ENCODE results near the gene GPR183.
"Not testable (repeated sequence)": the region's sequence is repeated elsewhere in the genome, so short reads cannot be mapped to it uniquely, and the experiment has no call there.

Gene GPR183

DNA sequence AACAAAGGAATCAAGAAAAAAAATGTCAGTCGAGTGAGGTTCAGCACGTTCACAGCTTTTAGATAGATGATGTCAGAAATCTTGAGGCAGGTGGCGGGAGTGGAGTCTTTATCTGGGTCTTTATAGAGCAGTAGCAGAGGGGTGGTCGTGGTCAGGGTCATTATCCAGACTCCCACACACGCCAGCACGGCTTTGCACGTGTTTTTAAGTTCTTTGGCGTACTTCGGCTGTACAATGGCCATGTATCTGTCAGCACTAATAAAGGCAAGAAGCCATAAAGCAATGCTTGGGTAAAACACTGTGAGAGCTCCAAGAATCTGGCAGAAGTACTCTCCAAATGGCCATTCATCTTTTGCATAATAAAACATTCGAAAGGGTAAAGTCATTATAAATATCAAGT is 51.9 kb downstream of the GPR183 start:
- peak overlapping the region in 8 of 11 experiments; percentile 68 to 89 (median 84); a peak in 12 of 22 replicates for H3K9ac ChIP-seq
- H3K27me3 ChIP-seq, result no peaks in the 10 kb centered on the region
- no peak for TF ChIP-seq Cebpa-rat (IDR thresholded peaks at IDR 0.05)
- H3K36me3 ChIP-seq, result peaks cover 17 to 69% (median 57%) of the 10 kb centered on the region in 11 experiments
- H3K4me1 ChIP-seq, result peaks cover 48 to 83% (median 57%) of the 10 kb centered on the region in 10 experiments
- peak overlapping the region; percentile 69 to 97 (median 85) for H3K4me2 ChIP-seq
- H3K27ac ChIP-seq, result peak overlapping the region in 10 of 11 experiments; percentile 84 to 96 (median 90); a peak in 16 of 22 replicates
- peaks cover 0 to 11% (median 0%) of the 10 kb centered on the region in 11 experiments; a peak in 5 of 22 replicates for H3K9me3 ChIP-seq (replicated peaks in 1 of 11)
- H3K4me3 ChIP-seq, result peak overlapping the region in 7 of 10 experiments; percentile 51 to 77 (median 66); a peak in 12 of 20 replicates
- H4K20me1 ChIP-seq, result peaks cover 0 to 18% (median 0%) of the 10 kb centered on the region in 11 experiments; a peak in 2 of 22 replicates

DNA sequence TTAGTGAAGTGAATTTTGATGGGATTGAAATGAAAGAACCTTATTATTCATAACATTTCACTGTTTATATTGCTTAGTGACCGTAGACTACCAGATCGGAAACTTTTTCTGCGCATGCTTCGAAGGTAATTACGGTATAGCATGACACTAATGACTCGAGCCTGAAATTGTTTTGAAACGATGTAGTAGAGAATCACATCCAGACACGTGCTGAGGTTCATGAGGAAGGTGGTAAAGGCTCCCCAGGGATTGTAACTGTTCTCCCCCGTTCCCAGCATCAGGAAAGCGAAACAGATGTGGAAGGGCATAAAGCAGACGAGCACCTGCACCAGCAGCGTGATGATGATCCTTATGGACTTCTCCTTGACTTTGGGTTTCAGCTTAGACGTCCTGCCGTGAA is 52.4 kb downstream of the GPR183 start:
- Histone ChIP-seq H3K4me3 (peak overlapping the region in 7 of 10 experiments; percentile 51 to 77 (median 66); a peak in 9 of 20 replicates), H3K27me3 (no peaks in the 10 kb centered on the region), H3K4me1 (peaks cover 44 to 78% (median 52%) of the 10 kb centered on the region in 10 experiments), H3K4me2 (peak overlapping the region; percentile 69 to 97 (median 85)), H3K27ac (peak overlapping the region in 9 of 11 experiments; percentile 85 to 96 (median 91); a peak in 15 of 22 replicates), H4K20me1 (peaks cover 0 to 22% (median 0%) of the 10 kb centered on the region in 11 experiments; a peak in 2 of 22 replicates), H3K36me3 (peaks cover 17 to 69% (median 57%) of the 10 kb centered on the region in 11 experiments), H3K9me3 (replicated peaks in 1 of 11) (peaks cover 0 to 11% (median 0%) of the 10 kb centered on the region in 11 experiments; a peak in 5 of 22 replicates), H3K9ac (peak overlapping the region in 5 of 11 experiments; percentile 4 to 89 (median 85); a peak in 6 of 22 replicates)
- TF ChIP-seq Cebpa-rat (IDR thresholded peaks at IDR 0.05), result no peak

- H3K4me1 ChIP-seq, result peaks cover 25 to 50% (median 30%) of the 10 kb centered on the region in 10 experiments
- peak overlapping the region in 6 of 11 experiments; percentile 4 to 19 (median 8); a peak in 8 of 22 replicates for H3K27ac ChIP-seq
- H3K36me3 ChIP-seq, result peaks cover 41 to 91% (median 81%) of the 10 kb centered on the region in 11 experiments
- H3K9me3 ChIP-seq (replicated peaks in 1 of 11), result peaks cover 0 to 24% (median 16%) of the 10 kb centered on the region in 11 experiments; a peak in 18 of 22 replicates
- H3K4me3 ChIP-seq, result no peak overlapping the region
- H4K20me1 ChIP-seq, result peaks cover 0 to 23% (median 0%) of the 10 kb centered on the region in 11 experiments; a peak in 1 of 22 replicates
- no peaks in the 10 kb centered on the region for H3K27me3 ChIP-seq
- H3K9ac ChIP-seq, result no peak overlapping the region
- no peak for TF ChIP-seq Cebpa-rat (IDR thresholded peaks at IDR 0.05)
- peak overlapping the region in 6 of 11 experiments; percentile 7 to 54 (median 33); a peak in 10 of 22 replicates for H3K4me2 ChIP-seq
Observed at GRCh38 chr13:99251921-99252320, 55.3 kb downstream of the GPR183 start.

DNA sequence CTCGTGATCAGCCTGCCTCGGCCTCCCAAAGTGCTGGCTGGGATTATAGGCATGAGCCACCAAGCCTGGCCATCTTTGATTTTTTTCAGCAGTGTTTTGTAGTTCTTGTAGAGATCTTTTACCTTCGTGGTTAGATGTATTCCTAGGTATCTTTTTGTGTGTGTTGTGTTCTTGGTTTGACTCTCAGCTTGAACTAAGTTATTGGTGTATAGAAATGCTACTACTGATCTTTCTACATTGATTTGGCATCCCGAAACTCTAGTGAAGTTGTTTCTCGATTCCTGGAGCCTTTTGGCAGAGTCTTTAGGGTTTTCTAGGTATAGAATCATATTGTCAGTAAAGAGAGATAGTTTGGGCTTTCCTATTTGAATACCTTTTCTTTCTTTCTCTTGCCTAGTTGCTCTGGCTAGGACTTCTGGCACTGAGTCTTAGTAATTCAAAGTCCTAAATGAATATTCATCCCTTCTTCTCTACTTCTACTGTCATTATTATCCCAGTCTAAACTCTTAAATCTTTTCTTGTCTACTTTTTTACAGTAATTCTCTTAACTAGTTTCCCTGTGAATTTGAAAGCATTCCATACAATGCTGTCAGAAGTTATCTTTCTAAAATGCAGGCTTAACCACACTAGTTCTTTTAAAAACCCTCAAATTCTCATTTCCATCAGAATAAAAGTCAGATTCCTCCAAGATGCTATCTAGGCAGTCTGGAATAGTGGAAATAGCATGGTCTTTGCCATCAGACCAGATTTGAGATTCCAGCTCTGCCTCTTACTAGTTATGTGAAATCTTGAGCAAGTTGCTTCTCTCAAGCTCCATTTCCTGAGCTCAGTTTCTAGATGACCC is 56.0 kb downstream of the GPR183 start:
- Histone ChIP-seq H3K9me3 (replicated peaks in 1 of 11) (peaks cover 0 to 24% (median 16%) of the 10 kb centered on the region in 11 experiments; a peak in 18 of 22 replicates), H3K4me2 (peak overlapping the region in 6 of 11 experiments; percentile 7 to 54 (median 33); a peak in 9 of 22 replicates), H3K4me3 (no peak overlapping the region), H3K27me3 (no peaks in the 10 kb centered on the region), H3K9ac (no peak overlapping the region), H3K36me3 (peaks cover 48 to 98% (median 88%) of the 10 kb centered on the region in 11 experiments), H3K4me1 (peaks cover 19 to 43% (median 27%) of the 10 kb centered on the region in 10 experiments), H4K20me1 (peaks cover 0 to 23% (median 0%) of the 10 kb centered on the region in 11 experiments; a peak in 1 of 22 replicates), H3K27ac (peak overlapping the region in 6 of 11 experiments; percentile 4 to 19 (median 8); a peak in 6 of 22 replicates)
- no peak for TF ChIP-seq Cebpa-rat (IDR thresholded peaks at IDR 0.05)

DNA sequence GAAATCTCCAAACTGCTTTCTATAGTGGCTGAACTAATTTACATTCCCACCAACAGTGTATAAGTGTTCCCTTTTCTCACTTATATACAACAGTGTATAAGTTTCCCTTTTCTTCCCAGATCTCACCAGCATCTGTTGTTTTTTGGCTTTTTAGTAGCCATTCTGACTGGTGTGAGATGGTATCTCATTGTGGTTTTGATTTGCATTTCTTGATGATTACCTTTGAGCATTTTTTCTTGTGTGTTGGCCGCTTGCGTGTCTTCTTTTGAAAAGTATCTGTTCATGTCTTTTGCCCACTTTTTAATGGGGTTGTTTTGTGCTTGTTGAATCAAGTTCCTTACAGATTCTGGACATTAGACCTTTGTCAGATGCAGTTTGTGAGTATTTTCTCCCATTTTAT is 57.6 kb downstream of the GPR183 start:
- peaks cover 52 to 98% (median 91%) of the 10 kb centered on the region in 11 experiments for H3K36me3 ChIP-seq
- not testable (repeated sequence) for H3K9ac ChIP-seq

DNA sequence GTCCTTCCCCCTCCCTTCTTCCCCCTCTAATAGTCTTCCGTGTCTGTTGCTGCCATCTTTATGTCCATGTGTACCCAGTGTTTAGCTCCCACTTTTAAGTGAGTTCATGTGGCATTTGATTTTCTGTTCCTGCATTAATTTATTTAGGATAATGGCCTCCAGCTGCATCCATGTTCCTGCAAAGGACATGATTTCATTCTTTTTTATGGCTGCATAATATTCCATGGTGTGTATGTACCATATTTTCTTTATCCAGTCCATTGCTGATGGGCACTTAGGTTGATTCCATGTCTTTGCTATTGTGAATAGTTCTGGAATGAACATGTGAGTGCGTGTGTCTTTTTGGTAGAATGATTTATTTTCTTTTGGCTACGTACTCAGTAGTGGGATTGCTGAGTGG is 58.0 kb downstream of the GPR183 start:
- H3K27ac ChIP-seq, H3K4me3 ChIP-seq, H3K4me2 ChIP-seq, H3K9ac ChIP-seq, H3K27me3 ChIP-seq: not testable (repeated sequence)
- peaks cover 53 to 98% (median 90%) of the 10 kb centered on the region in 11 experiments for H3K36me3 ChIP-seq
- peaks cover 0 to 23% (median 0%) of the 10 kb centered on the region in 11 experiments; a peak in 1 of 22 replicates for H4K20me1 ChIP-seq
- H3K9me3 ChIP-seq (replicated peaks in 1 of 11), result peaks cover 0 to 16% (median 12%) of the 10 kb centered on the region in 11 experiments; a peak in 18 of 22 replicates
- H3K4me1 ChIP-seq, result peaks cover 0 to 23% (median 7%) of the 10 kb centered on the region in 10 experiments; a peak in 14 of 20 replicates

More for the DNA sequence above, 57.6 kb downstream of the GPR183 start:
- peaks cover 3 to 27% (median 12%) of the 10 kb centered on the region in 10 experiments; a peak in 18 of 20 replicates for H3K4me1 ChIP-seq
- H3K4me2 ChIP-seq, H3K4me3 ChIP-seq, H3K27me3 ChIP-seq, H3K27ac ChIP-seq: not testable (repeated sequence)
- H3K9me3 ChIP-seq (replicated peaks in 1 of 11), result peaks cover 0 to 18% (median 13%) of the 10 kb centered on the region in 11 experiments; a peak in 18 of 22 replicates
- peaks cover 0 to 23% (median 0%) of the 10 kb centered on the region in 11 experiments; a peak in 1 of 22 replicates for H4K20me1 ChIP-seq

DNA sequence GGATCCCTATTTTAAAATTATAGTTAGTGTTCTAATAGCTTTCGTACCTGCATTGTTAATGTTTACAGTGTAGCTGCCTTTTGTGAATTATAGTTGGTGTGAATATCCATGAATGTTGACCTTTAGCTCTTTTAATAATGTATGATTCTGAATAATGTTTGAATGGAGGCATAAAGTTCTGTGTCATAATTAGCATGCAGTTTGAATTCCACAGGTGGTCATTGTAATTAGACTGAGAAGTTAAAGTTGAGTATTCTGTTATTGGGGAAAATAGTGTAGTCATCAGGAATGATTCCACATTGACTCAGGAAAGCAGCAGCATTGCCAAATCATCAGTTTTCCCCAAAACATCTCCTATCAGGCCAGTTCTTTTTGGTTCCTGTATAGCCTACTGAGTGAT is 61.1 kb downstream of the GPR183 start:
- Histone ChIP-seq H3K36me3 (peaks cover 55 to 89% (median 77%) of the 10 kb centered on the region in 11 experiments), H3K9ac (no peak overlapping the region)
- TF ChIP-seq Cebpa-rat (IDR thresholded peaks at IDR 0.05), result no peak

More for the DNA sequence above, 61.1 kb downstream of the GPR183 start:
- Histone ChIP-seq H3K9me3 (replicated peaks in 1 of 11) (peaks cover 0 to 20% (median 16%) of the 10 kb centered on the region in 11 experiments; a peak in 18 of 22 replicates), H4K20me1 (peaks cover 0 to 10% (median 0%) of the 10 kb centered on the region in 11 experiments; a peak in 1 of 22 replicates), H3K4me2 (no peak overlapping the region), H3K27me3 (no peaks in the 10 kb centered on the region), H3K27ac (no peak overlapping the region; a peak in 1 of 22 replicates), H3K4me3 (no peak overlapping the region), H3K4me1 (peaks cover 0 to 5% (median 0%) of the 10 kb centered on the region in 10 experiments; a peak in 3 of 20 replicates)
